NT2/D1 (cell line): ENCODE results near the gene GLIS2.
A peak's percentile ranks its signal among the peaks of the same experiment; 100 is the strongest.

Experiments
- DNase-seq: peaks from one replicate; pipeline ENCODE4 v3.0.0-alpha.2; 2011; ENCODE audit warnings: low read depth, low spot score
- H3K27me3 ChIP-seq: 2 replicates; pipeline ENCODE4 v1.6.0; 2011; ENCODE audit warnings: mild to moderate bottlenecking; ENCODE audit not compliant: insufficient read length, insufficient read depth
- H3K36me3 ChIP-seq: 2 replicates; pipeline ENCODE4 v1.6.1; 2011; ENCODE audit warnings: mild to moderate bottlenecking, low read length, mixed read lengths; ENCODE audit not compliant: insufficient read depth, insufficient read length
- H3K4me1 ChIP-seq: 2 replicates; pipeline ENCODE4 v1.5.1; 2011; ENCODE audit not compliant: insufficient read depth, insufficient read length
- H3K4me3 ChIP-seq: 2 replicates; pipeline ENCODE4 v1.5.1; 2011; ENCODE audit warnings: low read depth; ENCODE audit not compliant: insufficient read length
- H3K9ac ChIP-seq: 2 replicates; pipeline ENCODE4 v1.6.0; 2011; ENCODE audit warnings: low read depth; ENCODE audit not compliant: insufficient read length
- H3K9me3 ChIP-seq: 2 replicates; pipeline ENCODE4 v1.5.1; 2011; ENCODE audit warnings: mild to moderate bottlenecking, low read length; ENCODE audit not compliant: insufficient read depth
- SUZ12 ChIP-seq: IDR thresholded peaks from 2 replicates; pipeline ENCODE4 v1.6.1; 2011; ENCODE audit not compliant: insufficient read length, insufficient read depth; ENCODE audit errors: extremely low read depth
- YY1 ChIP-seq: IDR thresholded peaks from 2 replicates; pipeline ENCODE4 v1.6.1; 2011; ENCODE audit not compliant: insufficient read length, insufficient read depth
- ZNF274 ChIP-seq: IDR thresholded peaks from 2 replicates; pipeline ENCODE4 v1.6.1; 2011; ENCODE audit warnings: mild to moderate bottlenecking, low read depth, low read length

Gene GLIS2

GRCh38 chr16:4386451-4386805 lies 70.6 kb downstream of the GLIS2 start:
- Histone ChIP-seq H3K4me3 (no peak overlapping the region), H3K9me3 (no peaks in the 10 kb centered on the region), H3K4me1 (peaks cover 56% of the 10 kb centered on the region), H3K9ac (no peak overlapping the region), H3K36me3 (peaks cover 50% of the 10 kb centered on the region), H3K27me3 (no peaks in the 10 kb centered on the region)
- no peak for DNase-seq
- TF ChIP-seq ZNF274 (no peak), YY1 (no peak), SUZ12 (no peak)

DNA sequence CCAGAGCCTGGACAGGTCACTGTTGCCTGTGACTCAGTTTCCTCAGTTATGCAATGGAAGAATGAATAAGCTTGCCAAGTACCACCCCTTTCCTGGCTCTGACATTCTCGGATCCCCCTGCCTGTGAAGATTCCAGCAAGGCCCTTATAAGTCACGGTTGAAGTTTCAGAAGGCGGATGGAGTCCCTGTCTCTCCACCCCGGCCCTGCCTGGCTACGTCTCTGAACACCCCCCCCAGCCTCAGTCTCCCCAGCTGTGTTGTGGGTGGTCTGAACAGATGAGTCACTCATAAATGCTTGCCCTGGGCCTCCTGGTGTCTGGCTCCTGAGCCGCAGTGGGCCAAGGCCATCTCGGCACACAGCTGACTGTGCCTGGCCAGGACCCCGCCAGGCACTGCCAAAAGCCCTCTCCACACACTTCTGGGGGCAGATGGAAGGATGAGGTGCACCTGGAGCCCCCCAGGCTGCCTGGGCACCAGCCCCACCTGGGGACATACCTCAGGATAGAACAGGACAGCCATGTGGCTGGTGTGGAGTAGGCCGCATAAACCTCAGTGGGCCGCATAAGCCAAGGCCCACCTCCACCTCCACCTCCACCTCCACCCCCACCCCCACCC lies 71.2 kb downstream of the GLIS2 start:
- DNase-seq, result no peak
- Histone ChIP-seq H3K36me3 (peaks cover 44% of the 10 kb centered on the region), H3K9ac (peak overlapping the region; percentile 62), H3K4me1 (peaks cover 57% of the 10 kb centered on the region), H3K9me3 (no peaks in the 10 kb centered on the region), H3K27me3 (no peaks in the 10 kb centered on the region), H3K4me3 (no peak overlapping the region)
- TF ChIP-seq SUZ12 (no peak), YY1 (no peak), ZNF274 (no peak)

DNA sequence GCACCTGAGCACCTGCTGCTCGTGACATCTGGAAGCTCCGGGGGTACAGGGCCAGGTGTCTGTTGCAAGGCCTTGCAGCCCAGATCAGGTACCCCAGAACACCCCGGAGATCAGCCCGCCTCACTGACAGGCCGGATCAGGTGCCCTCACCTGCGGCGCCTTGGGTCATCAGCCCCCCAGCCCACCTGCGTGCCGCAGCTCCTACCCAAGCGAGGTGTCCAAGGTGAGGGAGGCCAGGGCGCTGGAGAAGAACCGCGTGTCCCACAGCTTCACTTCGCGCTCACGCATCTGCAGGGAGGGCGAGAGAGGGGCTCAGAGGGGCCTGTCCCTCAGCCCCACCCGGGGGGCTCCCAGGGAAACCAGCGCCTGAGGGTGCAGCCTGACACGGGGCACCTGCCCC lies 71.9 kb downstream of the GLIS2 start:
- Histone ChIP-seq H3K9ac (peak overlapping the region; percentile 7), H3K27me3 (no peaks in the 10 kb centered on the region), H3K36me3 (peaks cover 37% of the 10 kb centered on the region), H3K9me3 (no peaks in the 10 kb centered on the region), H3K4me1 (peaks cover 63% of the 10 kb centered on the region), H3K4me3 (no peak overlapping the region)
- no peak for TF ChIP-seq YY1
- no peak for TF ChIP-seq ZNF274
- TF ChIP-seq SUZ12, result no peak
- no peak for DNase-seq

DNA sequence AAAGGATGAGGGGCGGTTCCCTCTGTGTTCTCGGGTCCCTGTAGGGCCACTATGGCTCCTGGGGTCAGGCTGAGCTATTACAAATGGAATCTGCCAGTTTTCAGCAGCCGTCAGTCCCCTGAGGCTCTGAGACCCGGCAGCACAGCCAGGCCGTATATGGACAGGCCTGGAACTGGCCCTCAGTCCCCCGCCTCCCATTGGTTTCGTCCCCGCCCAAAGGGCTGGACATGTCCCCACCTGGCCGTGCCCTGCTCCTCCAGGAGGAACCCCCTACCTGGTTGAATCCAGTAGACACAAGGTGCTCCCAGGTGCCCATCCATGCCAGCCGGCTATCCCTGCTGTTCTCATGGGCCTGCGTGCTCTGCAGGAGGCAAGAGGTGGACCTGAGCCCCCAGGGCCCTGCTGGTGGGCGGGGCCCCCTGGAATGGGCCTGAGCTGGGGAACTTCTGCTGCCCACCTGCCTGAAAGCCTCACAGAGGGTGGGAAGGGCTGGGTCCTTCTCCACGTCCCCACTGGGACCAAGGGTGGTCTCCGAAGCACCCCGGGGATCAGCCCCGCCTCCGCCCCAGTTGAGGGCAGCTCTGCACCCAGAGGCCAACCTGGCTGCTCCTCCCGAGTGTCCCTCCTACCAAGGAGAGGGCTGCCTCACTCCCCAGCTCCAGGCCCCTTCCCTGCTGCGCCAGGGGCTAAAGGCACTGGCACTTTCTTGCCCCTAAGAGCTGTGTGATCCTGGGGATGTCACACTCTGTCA lies 72.6 kb downstream of the GLIS2 start:
- no peak for DNase-seq
- Histone ChIP-seq H3K36me3 (peaks cover 31% of the 10 kb centered on the region), H3K27me3 (no peaks in the 10 kb centered on the region), H3K9ac (peak overlapping the region; percentile 47), H3K4me1 (peaks cover 70% of the 10 kb centered on the region), H3K4me3 (no peak overlapping the region), H3K9me3 (no peaks in the 10 kb centered on the region)
- no peak for TF ChIP-seq ZNF274
- TF ChIP-seq SUZ12, result no peak
- TF ChIP-seq YY1, result no peak
